ENCODE results near the gene PIEZO1.

Gene PIEZO1

DNA sequence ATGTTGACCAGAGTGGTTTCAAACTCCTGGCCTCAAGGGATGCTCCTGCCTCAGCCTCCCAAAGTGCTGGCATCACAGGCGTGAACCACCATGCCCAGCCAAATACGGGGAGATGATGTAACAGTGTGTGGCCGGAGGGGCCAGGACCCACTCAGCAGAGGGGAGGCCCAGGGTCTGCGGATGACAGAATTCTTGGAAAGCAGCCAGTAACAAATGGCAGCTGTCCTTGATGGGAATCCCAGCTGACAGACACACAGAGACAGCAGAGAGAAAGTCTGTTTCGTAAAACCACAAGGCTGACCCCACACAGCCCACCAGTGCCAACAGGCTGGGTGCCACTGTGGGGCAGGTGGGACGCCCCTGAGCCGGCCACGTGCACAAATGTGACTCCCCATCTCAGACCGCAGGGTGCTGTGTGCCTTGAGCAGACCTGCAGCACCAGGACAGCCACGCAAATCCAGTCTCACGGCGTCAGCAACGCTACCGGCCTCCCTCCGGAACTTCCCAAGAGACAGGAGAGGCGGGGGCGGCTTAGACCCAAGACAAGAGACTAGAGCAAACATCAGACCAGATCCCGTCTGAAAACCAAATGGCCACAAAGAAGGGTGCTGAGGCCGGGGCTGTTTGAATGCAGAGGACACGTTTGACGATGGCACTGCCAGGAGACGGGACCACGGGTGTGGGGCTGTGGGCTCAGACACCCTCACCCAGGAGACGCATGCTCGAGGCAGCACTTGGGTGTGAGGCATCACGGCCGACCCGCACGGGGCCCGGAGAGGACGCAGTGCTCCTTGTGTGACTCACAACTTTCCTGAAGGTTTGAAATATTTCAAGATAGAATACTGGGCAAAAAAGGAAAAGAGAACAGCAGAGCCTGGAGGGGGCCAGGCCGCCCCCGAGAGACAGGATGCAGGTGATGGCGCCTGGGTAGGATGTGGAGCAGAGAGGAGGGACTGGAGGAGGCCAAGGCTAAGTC, 54.1 kb downstream of the PIEZO1 start:
- Mint-ChIP-seq H3K27ac (peak overlapping the region; percentile 57), H3K9me3 (no peaks in the 10 kb centered on the region), H3K36me3 (ENCODE audit: low read depth) (peaks cover 62% of the 10 kb centered on the region)

DNA sequence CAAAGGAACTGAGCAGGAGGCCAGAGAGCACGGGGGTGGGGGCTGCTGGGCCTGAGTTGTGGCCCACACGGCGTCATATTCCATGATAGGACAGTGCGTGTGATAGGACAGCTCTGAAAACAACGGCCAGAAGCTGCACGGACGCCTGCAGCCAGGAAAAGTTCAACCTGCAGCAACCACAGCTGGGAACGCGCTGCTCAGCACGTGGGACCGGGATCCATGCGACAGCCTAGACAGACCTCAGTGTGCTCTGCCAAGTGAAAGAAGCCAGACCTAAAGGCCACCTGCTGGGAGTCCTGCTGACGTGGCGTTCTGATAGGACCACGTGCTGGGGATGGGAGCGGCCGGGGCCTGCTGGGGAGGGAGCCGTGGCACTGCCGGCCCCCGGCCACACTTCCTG, 57.1 kb downstream of the PIEZO1 start:
- Mint-ChIP-seq H3K4me1 (ENCODE audit: low read depth) (peaks cover 4% of the 10 kb centered on the region), H3K27me3 (no peaks in the 10 kb centered on the region), H3K27ac (no peak overlapping the region), H3K9me3 (no peaks in the 10 kb centered on the region), H3K4me3 (no peak overlapping the region), H3K36me3 (ENCODE audit: low read depth) (peaks cover 69% of the 10 kb centered on the region)
- no peak for DNase-seq

More for the DNA sequence above, 54.1 kb downstream of the PIEZO1 start:
- H3K4me1 Mint-ChIP-seq (ENCODE audit: low read depth) = peaks cover 4% of the 10 kb centered on the region
- DNase-seq = no peak
- no peaks in the 10 kb centered on the region for H3K27me3 Mint-ChIP-seq
- H3K4me3 Mint-ChIP-seq = no peak overlapping the region

- H3K9me3 Mint-ChIP-seq = no peaks in the 10 kb centered on the region
- no peak for DNase-seq
- no peak overlapping the region for H3K27ac Mint-ChIP-seq
- no peak overlapping the region for H3K4me3 Mint-ChIP-seq
- H3K36me3 Mint-ChIP-seq (ENCODE audit: low read depth) = peaks cover 69% of the 10 kb centered on the region
- H3K4me1 Mint-ChIP-seq (ENCODE audit: low read depth) = peaks cover 4% of the 10 kb centered on the region
- H3K27me3 Mint-ChIP-seq = no peaks in the 10 kb centered on the region
These were observed 58.0 kb downstream of the PIEZO1 start for GRCh38 chr16:88726981-88727380.

GRCh38 chr16:88726408-88726749, 58.6 kb downstream of the PIEZO1 start:
- DNase-seq = no peak
- Mint-ChIP-seq H3K27ac (peak overlapping the region; percentile 79), H3K4me1 (ENCODE audit: low read depth) (peaks cover 4% of the 10 kb centered on the region), H3K27me3 (no peaks in the 10 kb centered on the region), H3K9me3 (no peaks in the 10 kb centered on the region), H3K4me3 (no peak overlapping the region), H3K36me3 (ENCODE audit: low read depth) (peaks cover 68% of the 10 kb centered on the region)

DNA sequence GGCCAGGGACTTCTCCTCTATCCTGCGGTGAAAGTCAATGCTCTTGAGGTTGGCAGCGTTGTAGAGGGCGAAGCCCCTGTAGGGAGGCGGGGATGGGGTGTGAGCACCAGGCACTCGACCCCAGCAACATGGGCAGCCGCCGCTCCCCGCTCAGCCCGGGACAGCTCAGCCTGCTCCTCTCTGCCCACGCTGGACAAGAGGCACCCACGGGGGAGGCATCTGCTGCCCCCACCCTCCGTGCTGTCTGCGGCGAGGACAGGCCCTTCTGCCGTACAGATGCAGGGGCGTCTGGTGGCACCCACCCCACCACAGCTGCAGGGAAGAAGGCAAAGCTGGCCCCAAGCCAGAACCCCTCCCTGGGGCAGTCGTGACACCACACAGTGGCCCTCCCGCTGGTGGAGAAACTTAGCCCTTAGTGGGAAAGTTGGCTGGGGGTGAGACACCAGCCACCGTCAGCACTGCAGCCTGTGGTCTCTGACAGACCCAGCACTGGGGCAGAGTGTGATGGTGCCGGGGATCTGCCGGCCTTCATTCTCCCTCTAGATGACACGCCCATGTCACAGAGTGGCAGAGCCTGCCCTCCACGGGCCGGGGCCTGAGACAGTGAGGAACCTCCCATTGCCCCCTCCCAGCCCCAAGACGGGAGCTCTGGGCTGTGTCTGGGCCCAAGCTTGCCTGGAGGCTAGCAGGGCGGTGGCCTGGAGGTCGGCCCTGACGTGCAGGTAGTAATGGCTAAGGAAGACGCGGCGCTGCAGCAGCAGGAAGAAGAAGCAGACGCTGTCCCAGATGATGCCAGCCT, 59.2 kb downstream of the PIEZO1 start:
- Mint-ChIP-seq H3K36me3 (ENCODE audit: low read depth) (peaks cover 68% of the 10 kb centered on the region), H3K4me3 (no peak overlapping the region), H3K27me3 (no peaks in the 10 kb centered on the region), H3K9me3 (no peaks in the 10 kb centered on the region), H3K4me1 (ENCODE audit: low read depth) (no peaks in the 10 kb centered on the region), H3K27ac (no peak overlapping the region)
- DNase-seq = no peak

DNA sequence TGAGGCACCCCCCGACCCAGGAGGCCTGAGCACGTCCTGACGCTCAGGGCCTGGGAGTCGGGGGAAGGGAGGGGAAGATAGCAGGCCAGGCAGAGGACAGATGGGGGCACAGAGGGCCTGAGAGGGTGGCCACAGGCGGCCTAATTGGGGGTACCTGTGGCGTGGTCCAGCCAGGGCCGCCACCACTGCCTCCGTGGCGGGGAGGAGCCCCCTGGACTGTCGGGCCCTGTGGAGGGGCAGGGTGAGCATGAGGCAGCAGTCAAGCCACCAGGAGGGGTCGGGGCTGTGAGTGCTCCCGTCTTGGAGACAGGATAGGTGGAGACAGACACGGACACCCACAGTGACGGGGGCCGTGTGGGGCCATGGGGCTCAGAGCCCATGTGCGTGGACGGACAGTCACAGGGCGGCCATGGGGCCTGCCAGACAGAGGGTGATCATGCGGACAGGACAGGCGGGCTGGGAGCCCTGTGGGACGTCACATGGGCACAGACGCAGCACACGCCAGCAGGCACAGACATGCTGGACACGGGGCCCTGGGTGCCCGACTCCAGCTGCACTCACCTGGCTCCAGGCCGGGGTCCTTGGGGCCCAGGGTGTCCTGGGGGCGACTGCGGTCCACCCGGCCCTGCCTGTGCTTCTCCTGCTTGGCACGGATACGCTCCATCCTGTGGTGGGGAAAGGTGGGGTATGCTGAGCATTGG, 60.0 kb downstream of the PIEZO1 start:
- Mint-ChIP-seq H3K9me3 (no peaks in the 10 kb centered on the region), H3K27ac (peak overlapping the region; percentile 37), H3K27me3 (no peaks in the 10 kb centered on the region), H3K4me3 (no peak overlapping the region), H3K4me1 (ENCODE audit: low read depth) (no peaks in the 10 kb centered on the region), H3K36me3 (ENCODE audit: low read depth) (peaks cover 69% of the 10 kb centered on the region)
- DNase-seq = no peak

- Mint-ChIP-seq H3K4me1 (ENCODE audit: low read depth) (no peaks in the 10 kb centered on the region), H3K9me3 (no peaks in the 10 kb centered on the region), H3K27me3 (no peaks in the 10 kb centered on the region), H3K4me3 (no peak overlapping the region), H3K36me3 (ENCODE audit: low read depth) (peaks cover 77% of the 10 kb centered on the region), H3K27ac (no peak overlapping the region)
- DNase-seq = no peak
These were observed 61.1 kb downstream of the PIEZO1 start for GRCh38 chr16:88723911-88724310.

DNA sequence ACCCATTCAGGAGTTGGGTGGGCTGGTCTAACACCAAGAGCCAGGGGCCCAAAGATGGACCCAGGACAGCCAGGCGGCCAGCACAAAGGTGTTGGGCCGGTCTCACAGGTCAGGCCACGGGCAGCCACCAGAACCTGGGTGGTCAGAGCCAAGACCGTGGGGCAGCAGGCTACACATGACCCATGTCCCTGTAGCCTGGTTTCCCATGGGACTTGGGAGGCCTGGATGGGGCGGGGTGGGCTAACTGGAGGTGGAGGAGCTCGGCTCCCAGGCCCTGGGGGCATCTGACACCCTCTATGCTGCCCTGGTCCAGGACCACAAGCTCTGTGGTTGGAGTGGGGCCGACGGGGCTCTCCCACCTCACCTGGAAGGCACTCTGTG, 61.5 kb downstream of the PIEZO1 start:
- Mint-ChIP-seq H3K4me3 (no peak overlapping the region), H3K4me1 (ENCODE audit: low read depth) (no peaks in the 10 kb centered on the region), H3K36me3 (ENCODE audit: low read depth) (peaks cover 81% of the 10 kb centered on the region), H3K9me3 (no peaks in the 10 kb centered on the region), H3K27me3 (no peaks in the 10 kb centered on the region), H3K27ac (no peak overlapping the region)
- no peak for DNase-seq

- Mint-ChIP-seq H3K4me1 (ENCODE audit: low read depth) (no peaks in the 10 kb centered on the region), H3K27ac (no peak overlapping the region), H3K9me3 (no peaks in the 10 kb centered on the region), H3K36me3 (ENCODE audit: low read depth) (peaks cover 86% of the 10 kb centered on the region), H3K27me3 (no peaks in the 10 kb centered on the region), H3K4me3 (no peak overlapping the region)
- no peak for DNase-seq
These were observed 62.1 kb downstream of the PIEZO1 start for GRCh38 chr16:88722784-88723506.

GRCh38 chr16:88721815-88722755, 62.9 kb downstream of the PIEZO1 start:
- H3K9me3 Mint-ChIP-seq = no peaks in the 10 kb centered on the region
- H3K36me3 Mint-ChIP-seq (ENCODE audit: low read depth) = peaks cover 87% of the 10 kb centered on the region
- no peak overlapping the region for H3K4me3 Mint-ChIP-seq
- no peaks in the 10 kb centered on the region for H3K27me3 Mint-ChIP-seq
- H3K27ac Mint-ChIP-seq = peak overlapping the region; percentile 71
- H3K4me1 Mint-ChIP-seq (ENCODE audit: low read depth) = no peaks in the 10 kb centered on the region
- no peak for DNase-seq

DNA sequence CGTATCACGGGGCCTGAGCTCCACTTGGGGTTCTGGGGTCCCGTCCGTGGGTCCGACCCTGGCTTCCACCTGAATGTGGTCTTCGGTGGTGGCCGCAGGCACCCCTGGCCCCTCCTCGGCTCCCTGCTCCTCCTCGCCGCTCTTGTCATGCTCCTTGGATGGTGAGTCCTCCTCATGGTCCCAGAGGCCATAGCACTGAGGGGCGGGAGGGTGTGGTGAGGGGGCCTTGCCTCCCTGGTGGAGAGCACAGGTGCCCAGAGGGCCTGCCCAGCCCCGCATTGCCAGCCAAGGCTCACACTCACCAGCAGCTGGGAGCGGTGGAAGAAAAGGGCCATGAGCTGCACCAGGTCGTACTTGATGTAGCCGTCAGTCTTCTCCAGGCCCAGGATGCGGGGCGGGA, 63.8 kb downstream of the PIEZO1 start:
- H3K27me3 Mint-ChIP-seq = no peaks in the 10 kb centered on the region
- H3K4me3 Mint-ChIP-seq = no peak overlapping the region
- H3K9me3 Mint-ChIP-seq = no peaks in the 10 kb centered on the region
- no peak overlapping the region for H3K27ac Mint-ChIP-seq
- peaks cover 90% of the 10 kb centered on the region for H3K36me3 Mint-ChIP-seq (ENCODE audit: low read depth)
- H3K4me1 Mint-ChIP-seq (ENCODE audit: low read depth) = no peaks in the 10 kb centered on the region
- no peak for DNase-seq

DNA sequence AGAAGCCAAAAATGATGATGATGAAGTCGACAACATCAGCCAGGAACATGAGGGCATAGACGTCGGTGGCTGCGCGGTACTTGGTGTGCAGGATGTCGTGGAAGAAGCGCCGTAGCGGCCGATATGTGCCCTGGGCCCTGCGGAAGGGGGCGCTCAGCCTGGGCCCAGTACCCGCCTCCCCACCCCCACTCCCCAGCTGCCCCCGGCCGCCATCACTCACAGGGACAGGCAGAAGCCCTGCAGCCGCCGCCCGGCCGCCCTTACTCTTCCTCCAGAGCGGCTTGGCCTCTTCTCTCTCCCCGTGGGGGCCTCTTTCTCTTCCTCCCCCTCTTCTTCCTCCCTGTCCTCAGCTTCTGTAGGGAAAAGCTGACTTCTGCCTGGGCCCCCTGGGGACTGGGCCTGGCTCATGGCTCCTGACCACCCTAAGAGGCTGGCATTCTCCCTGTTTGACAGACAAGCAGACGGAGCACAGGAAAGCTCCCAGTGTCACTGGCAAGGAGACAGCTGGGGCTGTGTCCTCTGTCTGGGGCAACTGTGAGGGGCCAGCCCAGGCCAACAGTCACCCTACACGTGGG, 64.5 kb downstream of the PIEZO1 start:
- H3K9me3 Mint-ChIP-seq = no peaks in the 10 kb centered on the region
- no peak overlapping the region for H3K4me3 Mint-ChIP-seq
- no peak for DNase-seq
- H3K27me3 Mint-ChIP-seq = no peaks in the 10 kb centered on the region
- no peaks in the 10 kb centered on the region for H3K4me1 Mint-ChIP-seq (ENCODE audit: low read depth)
- H3K27ac Mint-ChIP-seq = peak overlapping the region; percentile 80
- peaks cover 91% of the 10 kb centered on the region for H3K36me3 Mint-ChIP-seq (ENCODE audit: low read depth)

GRCh38 chr16:88719933-88720296, 65.1 kb downstream of the PIEZO1 start:
- H3K4me3 Mint-ChIP-seq = no peak overlapping the region
- H3K36me3 Mint-ChIP-seq (ENCODE audit: low read depth) = peaks cover 90% of the 10 kb centered on the region
- no peaks in the 10 kb centered on the region for H3K9me3 Mint-ChIP-seq
- no peaks in the 10 kb centered on the region for H3K4me1 Mint-ChIP-seq (ENCODE audit: low read depth)
- peak overlapping the region; percentile 71 for H3K27ac Mint-ChIP-seq
- no peaks in the 10 kb centered on the region for H3K27me3 Mint-ChIP-seq
- no peak for DNase-seq

All from activated T-cell treated with anti-CD3 and anti-CD28 coated beads, Interleukin-2, amount 50 U/mL, for 24 hours (primary cell).